Hematopoietic multipotent progenitor cell treated with erythropoietin and hydrocortisone succinate and interleukin-3 and kit ligand, for 15 days (in vitro differentiated cells): ENCODE results near the gene GRK4.

ENCODE experiments used
- DNase-seq: peaks from one replicate; pipeline ENCODE4 v3.0.0-alpha.2; 2015; ENCODE audit warnings: low spot score

Gene GRK4

DNA sequence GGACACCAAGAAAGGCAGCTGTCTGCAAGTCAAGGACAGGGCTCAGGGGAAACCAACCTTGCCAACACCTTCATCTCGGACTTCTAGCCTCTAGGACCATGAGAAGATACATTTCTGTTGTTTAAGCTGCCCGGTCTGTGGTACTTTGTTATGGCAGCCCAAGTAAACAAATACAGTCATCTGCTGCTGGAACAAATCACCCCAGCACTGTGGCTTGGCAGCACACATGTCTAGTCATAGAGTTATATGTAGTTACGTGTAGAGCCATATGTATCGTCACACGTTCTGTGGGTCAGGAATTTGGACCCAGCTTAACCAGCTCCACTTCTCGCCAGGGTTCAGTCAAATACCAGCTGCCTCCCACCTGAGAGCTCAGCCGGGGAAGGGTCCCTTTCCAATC, 108.4 kb downstream of the GRK4 start:
- DNase-seq, result no peak

GRCh38 chr4:3073158-3074077, 110.0 kb downstream of the GRK4 start:
- no peak for DNase-seq

DNA sequence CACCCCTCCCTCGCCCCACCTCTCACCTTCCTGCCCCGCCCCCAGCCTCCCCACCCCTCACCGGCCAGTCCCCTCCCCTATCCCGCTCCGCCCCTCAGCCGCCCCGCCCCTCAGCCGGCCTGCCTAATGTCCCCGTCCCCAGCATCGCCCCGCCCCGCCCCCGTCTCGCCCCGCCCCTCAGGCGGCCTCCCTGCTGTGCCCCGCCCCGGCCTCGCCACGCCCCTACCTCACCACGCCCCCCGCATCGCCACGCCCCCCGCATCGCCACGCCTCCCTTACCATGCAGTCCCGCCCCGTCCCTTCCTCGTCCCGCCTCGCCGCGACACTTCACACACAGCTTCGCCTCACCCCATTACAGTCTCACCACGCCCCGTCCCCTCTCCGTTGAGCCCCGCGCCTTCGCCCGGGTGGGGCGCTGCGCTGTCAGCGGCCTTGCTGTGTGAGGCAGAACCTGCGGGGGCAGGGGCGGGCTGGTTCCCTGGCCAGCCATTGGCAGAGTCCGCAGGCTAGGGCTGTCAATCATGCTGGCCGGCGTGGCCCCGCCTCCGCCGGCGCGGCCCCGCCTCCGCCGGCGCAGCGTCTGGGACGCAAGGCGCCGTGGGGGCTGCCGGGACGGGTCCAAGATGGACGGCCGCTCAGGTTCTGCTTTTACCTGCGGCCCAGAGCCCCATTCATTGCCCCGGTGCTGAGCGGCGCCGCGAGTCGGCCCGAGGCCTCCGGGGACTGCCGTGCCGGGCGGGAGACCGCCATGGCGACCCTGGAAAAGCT, 110.9 kb downstream of the GRK4 start, which contains the start of the genes HTT and HTT-AS:
Gene HTT (plus strand): TSS at position 604 of the 768 bp plus-strand sequence. CDS start 145 bp downstream, at position 749.
Gene HTT-AS (minus strand): TSS at position 461 of the 768 bp plus-strand sequence.
- peak; percentile 93 for DNase-seq

- DNase-seq, result peak; percentile 34
Observed at GRCh38 chr4:3074846-3075651, 111.7 kb downstream of the GRK4 start.

GRCh38 chr4:3075652-3075981, 112.2 kb downstream of the GRK4 start:
- no peak for DNase-seq

GRCh38 chr4:3077796-3078195, 114.4 kb downstream of the GRK4 start:
- DNase-seq, result no peak

- no peak for DNase-seq
Observed at GRCh38 chr4:3079694-3080123, 116.3 kb downstream of the GRK4 start.

DNA sequence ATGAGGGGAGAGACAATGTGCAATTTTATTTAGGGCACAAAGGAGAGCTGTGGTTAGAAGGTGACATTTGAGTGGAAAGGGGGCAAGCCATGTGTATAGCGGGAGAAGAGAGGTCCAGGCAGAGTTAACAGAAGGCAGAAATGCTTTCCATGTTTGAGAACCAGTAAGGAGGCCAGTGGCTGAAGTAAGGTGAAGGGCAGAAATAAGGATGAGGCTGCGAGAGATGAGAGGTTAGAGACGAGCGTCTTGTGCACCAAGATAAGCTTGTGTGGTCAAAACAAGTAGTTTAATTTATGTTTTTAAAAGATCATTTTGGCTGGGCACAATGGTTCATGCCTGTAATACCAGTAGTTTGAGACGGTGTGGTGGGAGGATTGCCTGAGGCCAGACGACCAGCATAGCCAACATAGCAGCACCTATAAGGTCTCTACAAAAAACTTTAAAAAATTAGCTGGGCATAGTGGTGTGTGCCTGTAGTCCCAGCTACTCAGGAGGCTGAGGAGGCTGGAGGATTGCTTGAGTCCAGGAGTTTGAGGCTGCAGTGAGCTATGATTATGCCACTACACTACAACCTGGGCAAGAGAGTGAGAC, 119.6 kb downstream of the GRK4 start:
- no peak for DNase-seq

- DNase-seq, result no peak
Observed at GRCh38 chr4:3083732-3084131, 120.4 kb downstream of the GRK4 start.

DNA sequence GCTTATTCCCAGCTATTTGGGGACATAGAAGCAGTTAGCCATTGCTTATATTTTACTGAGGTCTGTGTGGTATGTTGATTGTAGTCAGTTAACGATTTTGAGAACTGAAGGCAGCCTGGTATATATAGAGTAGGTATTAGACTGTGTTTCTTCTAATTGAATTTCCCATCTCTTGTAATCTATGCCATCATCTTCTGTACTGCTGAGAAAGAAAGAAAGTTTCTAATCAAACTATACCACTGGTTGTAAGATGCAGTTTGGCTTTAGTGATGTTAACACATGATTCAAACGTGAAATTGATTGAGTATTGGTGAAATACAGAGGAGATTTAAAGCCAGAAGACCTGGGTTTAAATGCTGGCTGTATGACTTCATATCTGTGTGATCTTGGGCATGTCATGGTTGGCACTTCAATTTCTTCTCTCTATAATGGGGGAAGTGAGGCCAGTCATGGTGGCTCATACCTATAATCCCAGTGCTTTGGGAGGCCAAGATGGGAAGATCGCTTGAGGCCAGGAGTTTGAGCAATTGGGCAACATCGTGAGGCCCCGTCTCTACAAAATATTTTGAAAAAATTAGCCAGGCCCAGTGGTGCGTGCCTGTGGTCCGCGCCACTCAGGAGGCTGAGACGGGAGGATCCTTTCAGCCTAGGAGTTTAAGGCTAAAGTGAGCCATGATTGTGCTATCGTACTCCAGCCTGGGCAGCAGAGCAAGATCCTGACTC, 122.7 kb downstream of the GRK4 start:
- no peak for DNase-seq

GRCh38 chr4:3087115-3087797, 123.9 kb downstream of the GRK4 start:
- no peak for DNase-seq
